Muscle of back (tissue), 11 donors: ENCODE measurements around the gene CYP19A1. TPM values are rescaled to one million over a fixed set of nuclear protein-coding genes. Genes with fewer than 3 reads are reported as not detected.
A peak's percentile ranks its signal among the peaks of the same experiment; 100 is the strongest.

Experiments used
- DNase-seq, 3 donors: peaks; one replicate each; pipeline versions ENCODE4 v3.0.0 to v3.0.0-alpha.2; 2013
- polyA plus RNA-seq, 10 donors: library from polyadenylated mRNA; unstranded; fragments of 120-200 nt; gene quantifications; one replicate each; pipeline ENCODE4 v1.2.1, GENCODE V29; 2013; ENCODE audit not compliant: insufficient read length in 10 of 10

CYP19A1 gene
- polyA plus RNA-seq, 10 donors, result 0.42 to 1.8 (median 0.80) TPM

DNA sequence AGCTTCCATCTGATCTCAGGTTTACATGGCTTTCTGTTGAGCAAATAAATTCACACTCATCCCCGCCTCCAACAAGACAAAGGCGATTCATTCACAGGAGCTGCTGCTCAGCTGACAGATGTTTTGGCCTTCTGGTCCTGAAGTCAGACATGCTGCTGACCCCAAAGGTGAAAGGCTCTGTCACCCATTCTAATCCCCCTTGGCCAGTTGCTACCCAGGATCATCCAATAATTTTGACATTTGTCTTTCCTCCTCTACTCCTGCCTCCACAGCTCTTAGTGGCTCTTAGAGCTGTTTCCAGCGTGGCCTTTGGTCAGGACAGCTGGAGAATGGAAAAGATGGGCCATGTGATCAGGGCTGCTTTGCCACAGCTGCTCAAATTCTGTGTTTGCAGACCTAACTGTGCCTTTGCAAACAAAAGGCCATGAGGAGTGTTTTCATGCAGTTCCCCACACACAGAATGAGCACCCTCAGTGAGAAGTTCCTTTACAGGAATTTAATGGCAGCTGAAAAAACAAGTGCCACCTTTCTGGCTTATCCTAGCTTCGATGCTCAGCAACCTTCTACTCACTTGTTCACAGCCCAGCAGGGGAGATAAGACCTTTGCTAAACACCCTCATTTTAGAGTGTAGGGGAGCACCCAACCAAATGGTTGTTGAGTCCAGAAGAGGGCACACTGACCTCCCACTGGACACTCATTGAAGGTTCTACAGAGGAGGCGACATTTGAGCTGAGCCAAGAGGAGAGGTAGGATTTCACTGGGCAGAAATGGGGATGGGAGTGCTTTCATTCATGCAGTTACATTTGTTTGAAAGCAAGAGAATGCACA is 39.0 kb downstream of the CYP19A1 start:
- DNase-seq, result no peak

DNA sequence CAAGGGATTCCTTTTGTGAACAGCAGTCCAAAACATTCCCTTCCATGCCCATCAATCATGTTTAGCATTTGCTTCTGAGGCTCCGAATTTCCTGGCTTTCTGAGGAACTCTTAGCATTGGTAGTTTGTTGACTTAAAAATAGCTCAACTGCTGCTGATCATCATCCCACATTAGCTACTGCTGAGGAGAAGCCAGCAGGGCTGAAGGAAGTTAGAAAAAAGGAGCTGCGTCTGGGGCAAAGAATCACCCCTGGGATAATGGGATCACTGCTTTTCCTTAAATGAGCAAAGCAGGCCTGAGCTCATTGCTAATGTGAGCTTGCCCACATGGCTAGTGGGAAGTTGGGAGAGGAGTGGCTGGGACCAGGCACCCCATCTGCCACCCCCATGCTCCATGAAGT is 39.8 kb downstream of the CYP19A1 start:
- no peak for DNase-seq

DNA sequence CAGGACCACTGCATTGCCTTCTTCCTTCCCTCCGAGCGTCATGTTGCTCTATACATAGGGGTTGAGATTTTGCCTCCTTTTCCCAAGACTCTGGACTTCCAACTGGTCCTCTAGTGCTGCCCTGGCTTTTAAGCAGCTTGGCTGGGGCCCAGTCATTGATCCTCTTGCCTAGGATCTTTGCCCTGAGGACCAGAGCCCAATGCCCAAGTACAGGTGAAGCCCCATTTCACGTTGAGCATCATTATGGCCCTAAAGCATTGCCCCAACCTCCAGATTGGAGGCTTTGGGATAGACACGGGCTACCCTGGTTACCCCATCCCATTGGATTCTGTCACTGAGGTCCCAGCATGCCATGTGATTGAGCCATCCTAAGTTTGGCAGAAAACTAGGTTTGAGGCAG is 47.7 kb downstream of the CYP19A1 start:
- no peak for DNase-seq

DNA sequence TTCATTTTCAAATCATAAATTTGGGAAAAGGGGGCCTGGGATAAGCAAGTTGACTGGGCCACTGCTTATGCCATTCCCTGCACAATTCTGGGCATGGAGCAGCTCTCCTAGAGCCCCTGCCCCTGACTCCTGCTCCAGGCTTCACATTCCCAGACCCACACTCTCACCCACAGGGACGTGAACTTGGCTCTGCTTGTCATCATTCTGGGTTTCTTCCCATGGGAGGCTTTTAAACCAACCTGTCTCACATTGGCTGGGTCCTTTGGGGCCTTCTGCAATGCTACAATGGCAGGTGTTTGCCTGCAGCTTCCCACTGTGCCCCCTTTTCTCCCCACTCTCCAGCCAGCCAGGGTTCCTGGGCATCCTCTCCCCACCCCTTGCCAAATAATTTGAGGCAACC is 49.1 kb downstream of the CYP19A1 start:
- DNase-seq, result no peak

DNA sequence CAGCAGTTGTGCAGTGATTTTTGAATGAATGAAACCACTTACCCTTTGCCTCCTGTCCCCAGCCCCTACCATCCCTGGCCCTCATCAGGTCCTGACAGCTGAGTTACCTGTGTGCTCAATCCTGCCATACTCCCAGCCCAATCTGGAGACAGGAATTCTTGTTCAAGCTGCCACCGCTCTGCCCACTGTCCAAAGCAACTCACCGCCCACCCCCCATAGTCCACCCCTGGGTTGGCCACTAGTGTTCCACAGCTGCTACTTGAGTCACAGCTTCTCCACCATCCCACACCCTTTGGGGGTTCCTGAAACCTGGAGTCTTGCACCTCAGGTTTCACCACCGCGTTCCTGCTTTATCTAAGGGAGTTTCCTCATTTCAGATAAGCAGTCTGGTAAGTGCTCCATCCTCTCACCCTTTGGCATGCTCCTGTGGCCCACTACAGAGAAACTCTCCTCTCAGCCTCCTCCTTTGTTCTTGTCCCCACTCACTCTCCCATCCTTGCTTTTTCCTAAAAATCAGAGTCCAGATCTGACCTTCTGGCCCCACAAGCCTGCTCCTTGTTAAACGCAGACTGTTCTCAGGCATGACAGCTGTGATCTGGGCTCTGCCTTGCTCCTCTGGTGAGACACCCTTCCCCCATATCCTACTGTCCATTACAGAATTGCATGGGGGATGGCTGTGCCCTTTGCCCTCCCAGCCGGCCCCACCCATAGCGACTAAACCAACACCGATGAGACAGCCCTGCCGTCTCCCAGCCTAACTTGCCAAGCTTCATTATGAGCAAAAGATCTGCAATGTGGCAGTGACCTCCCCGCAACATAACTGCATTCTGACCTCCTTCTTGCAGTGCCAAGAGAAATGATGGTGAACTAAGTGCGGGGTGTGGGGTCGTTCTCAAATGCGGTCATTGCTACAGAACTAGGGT is 50.0 kb downstream of the CYP19A1 start:
- DNase-seq, result no peak

DNA sequence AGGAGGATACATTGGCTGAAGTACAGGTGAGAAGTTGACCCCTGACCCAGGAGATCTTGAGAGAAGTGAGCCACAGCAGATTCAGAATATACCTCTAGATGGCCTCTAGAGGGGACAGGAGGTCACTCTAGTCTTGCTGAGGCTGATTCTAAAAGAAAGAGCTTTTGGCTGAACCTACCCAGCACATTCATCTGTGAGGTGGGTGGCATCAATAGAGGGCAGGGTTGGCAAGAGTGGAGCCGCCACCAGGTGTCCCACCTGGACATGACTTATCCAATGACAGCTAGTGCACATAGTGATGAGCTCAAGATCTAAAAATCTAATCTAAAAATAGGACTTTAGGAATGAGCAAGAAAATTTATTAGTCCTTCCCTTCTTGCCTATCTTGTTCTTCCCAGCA is 51.6 kb downstream of the CYP19A1 start:
- no peak for DNase-seq

DNA sequence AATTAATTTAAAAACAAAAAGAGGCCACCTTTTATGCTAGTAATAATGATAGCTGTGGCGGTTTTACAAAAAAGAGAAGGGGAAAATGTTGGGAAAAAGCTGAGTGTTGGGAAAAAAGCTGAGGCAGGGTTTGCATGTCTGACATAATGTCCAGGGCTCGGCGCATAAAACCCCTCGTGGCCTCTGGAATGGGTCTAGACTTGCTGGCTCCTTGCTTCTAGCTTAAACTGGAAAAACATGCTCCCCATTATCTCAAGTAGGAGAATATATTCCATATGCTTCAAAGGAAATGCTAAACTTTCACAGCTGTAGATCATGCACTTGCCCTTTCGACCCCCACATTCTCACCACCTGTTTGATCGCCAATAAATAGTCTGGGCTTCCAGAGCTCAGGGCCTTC is 53.0 kb downstream of the CYP19A1 start:
- peak; percentile 37 to 73 (median 47) for DNase-seq

DNA sequence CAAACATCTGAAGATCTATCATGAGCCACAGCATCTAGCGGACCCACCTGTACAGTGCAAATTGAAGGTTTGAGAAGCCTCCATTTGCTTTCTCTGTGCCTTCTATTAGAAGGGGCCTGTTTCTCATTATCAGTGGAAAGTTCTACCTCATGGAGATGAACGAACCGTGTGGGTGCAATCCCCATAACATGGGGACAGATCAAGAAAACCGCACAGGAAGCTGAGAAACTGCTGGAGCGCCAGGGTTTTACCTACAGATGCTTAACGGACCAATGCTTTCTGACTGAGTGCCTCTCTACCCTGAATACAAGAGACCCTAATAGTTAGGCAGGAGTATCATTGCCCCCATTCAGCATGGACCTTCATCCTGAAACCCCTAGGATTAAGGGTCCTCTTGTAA is 53.5 kb downstream of the CYP19A1 start:
- DNase-seq, result no peak

DNA sequence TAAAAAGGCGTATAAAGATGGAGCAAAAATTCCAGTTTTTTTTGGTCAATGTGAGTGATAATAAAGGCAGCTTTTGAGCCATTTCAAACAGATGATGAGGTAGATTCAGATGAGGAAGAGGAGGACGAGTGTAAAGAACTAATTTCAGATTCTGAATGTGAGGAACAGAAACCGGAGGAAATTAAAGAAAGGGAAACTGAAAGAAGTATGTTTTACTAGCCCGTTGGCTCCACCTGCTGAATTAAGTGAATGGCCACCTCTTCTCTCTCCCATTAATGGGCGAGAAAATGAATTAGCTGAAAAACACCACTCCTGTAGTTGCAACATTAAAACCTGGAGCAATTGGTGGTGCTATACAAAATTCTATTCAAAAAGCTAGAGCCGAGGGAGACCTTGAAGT is 55.4 kb downstream of the CYP19A1 start:
- no peak for DNase-seq

DNA sequence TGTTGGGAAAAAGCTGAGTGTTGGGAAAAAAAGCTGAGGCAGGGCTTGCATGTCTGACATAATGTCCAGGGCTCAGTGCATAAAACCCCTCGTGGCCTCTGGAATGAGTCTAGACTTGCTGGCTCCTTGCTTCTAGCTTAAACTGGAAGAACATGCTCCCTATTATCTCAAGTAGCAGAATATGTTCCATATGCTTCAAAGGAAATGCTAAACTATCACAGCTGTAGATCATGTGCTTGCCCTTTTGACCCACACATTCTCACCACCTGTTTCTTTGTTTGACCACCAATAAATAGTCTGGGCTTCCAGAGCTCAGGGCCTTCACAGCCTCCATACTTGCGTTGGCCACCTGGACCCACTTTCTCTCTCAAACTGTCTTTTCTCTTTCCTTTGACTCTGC is 56.2 kb downstream of the CYP19A1 start:
- DNase-seq, result peak; percentile 18 to 72 (median 35)

DNA sequence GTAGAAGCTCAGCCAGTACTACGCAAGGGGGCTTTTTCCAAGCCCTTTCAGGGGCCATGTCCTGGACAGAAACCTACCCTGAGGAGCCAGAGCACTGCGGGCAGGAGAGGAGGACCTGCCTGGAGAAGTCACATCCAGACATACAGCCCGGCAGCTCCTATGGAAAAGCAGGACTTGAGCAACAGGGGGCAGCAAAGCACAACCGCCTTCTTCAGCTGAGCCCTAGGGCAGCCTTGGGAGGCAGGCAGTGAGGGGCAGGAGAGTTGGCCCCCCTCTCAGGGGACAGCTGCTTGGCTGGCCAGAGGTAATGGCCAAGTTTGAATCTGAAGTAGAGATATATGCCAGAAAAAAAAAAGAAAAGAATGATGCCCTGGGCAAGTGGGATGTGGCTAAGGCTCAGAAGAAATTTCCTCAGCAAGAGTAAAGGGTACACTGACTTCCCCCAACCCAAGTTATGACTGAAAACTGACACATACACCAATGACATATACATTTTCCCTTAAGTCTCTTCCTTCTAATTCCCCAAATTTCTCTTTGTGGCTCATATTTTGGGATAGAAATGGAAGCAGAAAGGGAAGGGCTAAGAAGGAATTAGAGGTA is 56.9 kb downstream of the CYP19A1 start:
- DNase-seq, result peak; percentile 19 to 71 (median 49)

DNA sequence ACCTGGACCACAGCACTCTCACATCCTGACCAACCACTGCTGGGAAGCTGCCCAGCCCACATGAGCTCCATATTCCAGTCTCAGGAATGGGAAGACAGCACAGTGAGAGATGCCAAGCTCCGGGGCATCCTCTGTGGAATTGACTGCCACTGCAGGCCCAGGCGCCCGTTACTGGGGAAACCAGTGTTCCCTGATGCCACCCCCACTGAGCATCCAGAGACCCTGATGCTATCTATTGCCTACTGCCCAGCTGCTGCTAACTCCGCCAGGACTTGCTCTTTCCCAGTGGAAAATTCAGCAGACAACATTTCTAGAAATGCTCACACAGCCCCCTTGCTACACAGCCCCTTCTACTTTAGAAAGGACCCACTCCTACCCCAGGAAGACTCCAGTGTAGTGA is 57.6 kb downstream of the CYP19A1 start:
- no peak for DNase-seq

DNA sequence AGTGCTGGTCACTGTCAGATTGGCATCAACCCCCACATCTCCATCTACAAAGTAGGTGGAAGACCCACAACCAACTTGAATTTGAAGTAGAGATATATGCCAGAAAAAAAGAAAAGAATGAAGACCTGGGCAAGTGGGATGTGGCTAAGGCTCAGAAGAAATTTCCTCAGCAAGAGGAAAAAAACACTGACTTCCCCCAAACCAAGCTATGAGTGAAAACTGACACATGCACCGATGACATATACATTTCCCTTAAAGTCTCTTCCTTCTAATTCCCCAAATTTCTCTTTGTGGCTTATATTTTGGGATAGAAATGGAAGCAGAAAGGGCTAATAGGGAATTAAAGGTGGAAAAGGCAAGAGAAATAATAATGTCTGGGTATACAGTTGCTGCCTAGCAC is 59.0 kb downstream of the CYP19A1 start:
- DNase-seq, result no peak

DNA sequence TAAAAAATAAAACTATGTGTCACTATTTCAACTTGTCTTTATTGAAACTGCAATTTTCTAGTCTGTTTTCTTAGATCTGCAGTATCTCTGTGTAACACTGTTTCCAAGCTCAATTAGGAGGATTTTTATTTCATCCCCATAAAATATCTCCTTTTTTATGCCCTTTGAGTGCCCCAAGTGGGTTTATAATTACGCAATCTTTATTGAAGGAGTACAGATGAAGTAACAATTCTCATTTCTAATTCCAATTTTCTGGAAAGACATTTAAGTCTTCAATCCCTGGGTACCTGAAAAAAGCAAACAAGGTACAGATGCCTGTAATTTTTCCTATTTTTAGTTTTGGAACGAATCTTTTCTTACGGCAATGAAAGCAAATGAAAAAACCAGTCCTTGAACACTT is 61.3 kb downstream of the CYP19A1 start:
- DNase-seq, result no peak

DNA sequence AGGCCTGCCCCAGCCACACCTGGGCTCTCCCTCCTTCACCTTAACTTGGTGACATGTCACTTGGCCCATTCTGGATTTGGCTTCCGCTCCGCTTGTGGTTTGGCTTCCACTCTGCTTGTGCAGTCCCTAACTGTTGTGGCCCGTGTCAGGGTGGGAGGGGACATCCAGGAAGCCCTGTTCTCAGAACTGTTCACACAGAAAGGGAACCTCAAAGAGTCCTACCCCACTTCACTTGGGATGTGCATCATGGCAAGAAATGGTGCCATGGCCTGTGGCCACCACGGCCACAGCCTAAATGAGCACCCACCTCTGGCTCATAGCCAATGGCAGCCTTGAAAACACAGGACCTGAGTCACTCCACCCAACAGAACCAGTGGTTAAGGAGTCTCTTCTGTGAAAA is 63.4 kb downstream of the CYP19A1 start:
- no peak for DNase-seq

DNA sequence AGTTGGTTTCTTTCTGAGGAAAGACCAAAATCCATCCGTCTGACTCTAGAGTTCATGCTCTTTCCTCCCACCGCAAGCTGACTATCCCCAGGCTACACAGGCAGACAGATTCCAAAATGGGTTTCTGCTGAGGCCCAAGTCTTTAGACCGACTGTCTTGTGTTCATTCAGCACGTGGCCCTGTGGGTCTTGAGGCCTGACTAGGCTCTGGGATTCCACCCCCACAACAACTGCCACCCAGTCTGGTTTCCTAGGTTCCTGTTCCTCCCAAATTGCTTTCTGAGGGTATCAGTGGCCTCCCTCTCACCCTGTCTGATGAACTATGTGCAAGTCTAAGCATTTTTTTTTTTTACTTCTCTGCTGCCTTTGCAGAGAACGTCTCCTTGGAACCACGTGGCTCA is 67.7 kb downstream of the CYP19A1 start:
- DNase-seq, result no peak

DNA sequence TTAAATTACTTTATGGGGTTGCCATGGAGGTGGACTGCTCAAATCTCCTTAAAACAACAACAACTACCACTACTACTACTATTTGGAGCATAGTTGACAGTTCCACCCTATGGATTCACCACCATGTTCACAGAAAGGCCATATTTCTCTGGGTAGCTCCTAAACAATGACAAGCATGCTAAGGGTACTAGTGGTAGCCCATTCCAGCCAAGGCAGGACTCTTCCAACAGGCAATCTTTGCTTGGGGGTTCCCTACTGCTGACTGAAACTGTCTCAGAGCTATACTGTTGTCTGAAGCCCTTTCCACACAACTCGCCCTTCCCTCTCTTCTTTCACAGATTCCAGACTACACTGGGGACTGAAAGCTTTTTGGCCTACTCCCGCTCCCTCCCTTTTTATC is 68.9 kb downstream of the CYP19A1 start:
- no peak for DNase-seq

DNA sequence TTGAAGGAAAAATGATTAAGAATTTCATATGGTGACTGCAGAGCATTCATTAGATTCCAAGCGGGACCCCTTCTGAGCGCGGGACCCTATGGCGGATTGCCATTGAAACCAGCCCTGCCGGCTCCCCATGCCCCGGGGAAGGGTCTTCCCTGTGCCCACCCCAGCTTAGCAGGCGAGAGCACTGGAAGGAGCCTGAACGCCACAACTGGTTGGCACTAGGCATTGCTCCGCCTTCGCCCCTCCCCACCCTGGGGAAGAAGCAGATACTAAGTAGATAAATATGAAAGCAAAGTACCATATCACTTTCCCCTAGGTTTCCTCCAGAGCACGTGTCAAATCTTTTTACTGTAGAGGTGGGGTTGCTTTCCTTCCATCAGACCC is 70.7 kb downstream of the CYP19A1 start:
- DNase-seq, result peak in 1 of 3 donors; percentile 53

DNA sequence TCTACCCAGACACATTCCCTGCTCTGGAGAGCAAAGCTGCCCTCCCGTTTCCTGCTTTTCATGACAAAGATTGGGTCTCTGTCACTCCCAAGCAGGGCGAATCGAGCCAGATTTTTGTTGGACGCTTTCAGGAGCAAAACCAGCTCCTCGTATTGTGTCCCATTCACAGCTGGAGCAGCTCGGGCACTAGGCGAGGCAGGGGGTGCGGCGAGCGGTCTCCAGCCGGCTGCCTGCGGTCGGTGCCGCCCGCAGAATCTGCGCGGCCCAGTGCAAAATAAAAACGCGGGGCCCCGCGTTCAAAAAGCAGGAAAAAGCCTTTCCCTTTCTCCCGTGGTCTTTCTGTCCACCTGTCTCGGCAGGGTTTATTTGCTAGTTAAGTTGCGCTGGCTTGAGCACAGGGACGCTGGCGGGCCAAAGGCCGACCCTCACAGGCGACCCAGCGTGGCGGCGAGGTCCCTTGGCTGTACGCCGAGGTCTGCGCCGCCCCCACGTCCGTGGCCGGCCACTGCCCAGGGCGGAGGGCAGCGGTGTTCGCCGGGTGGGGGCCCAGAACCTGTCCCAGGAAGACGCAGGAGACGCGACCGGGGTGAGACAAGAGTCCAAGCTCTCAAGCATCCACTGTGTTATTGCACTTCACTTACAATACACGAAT is 71.2 kb downstream of the CYP19A1 start:
- peak in 1 of 3 donors; percentile 59 for DNase-seq

DNA sequence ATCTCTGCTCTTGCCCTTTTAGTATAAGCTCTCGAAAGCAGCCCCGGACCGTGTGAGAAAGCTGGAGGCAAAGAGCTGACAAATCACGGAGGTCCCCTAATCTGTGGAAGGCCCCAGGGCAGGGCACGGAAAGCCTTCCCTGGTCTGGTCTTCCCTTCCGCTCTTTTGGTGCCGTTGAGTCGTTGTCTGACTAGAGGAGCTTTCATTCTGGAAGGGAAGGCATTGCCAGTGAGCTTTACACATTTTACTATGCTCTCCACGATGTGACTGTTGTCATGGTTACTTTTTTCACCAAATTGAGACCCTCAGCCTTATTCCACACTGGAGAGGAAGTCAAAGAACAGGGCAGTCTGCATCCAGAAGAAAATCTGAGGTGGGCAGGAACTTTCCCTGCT is 71.7 kb downstream of the CYP19A1 start:
- no peak for DNase-seq

DNA sequence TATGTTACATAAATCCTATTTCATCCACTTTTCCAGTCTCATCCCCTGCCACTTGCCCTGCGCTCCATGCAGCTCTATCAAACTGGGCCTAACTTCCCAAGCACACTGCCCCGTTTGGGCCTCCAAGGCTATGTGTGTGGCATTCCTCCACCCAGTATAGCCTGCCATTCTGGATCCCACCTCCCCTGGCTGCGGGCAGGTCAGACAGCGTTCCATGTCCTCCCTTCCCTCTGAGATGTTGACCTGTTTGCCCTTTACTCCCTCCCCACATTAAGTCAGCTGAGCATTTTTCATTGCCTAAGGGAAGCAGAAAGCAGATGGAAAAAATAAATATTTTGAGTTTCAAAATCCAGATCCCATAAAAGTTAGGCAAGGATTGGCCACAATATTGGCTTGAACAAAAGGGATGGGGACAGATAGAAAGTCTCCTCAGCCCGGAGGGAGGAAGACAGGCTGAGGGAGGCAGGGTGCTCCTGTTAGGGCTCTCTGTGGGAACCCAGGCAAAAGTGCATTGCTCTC is 73.3 kb downstream of the CYP19A1 start:
- DNase-seq, result no peak

DNA sequence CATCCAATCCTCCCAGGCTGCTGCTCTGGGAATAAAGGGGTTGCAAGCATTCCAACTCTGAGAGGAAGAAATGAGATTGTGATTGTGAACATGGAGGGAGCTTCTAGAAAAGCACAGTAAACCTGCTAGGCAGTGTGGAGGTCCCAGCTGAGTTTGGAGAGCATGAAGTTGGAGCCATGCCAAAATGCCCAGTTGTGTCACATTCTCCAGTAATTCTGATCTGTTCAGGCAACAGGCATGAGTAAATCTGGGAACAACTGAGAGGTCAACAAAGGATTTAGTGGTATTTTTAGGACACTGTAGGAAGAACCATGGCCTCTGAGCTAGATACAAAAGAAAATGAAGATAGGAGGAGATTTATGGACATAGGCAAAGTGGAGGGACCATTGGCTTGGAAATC is 74.7 kb downstream of the CYP19A1 start:
- no peak for DNase-seq
